Dermis blood vessel endothelial cell (primary cell): Measurements from ENCODE around the gene PCARE. TPM values are rescaled to one million over a fixed set of nuclear protein-coding genes. Genes with fewer than 3 reads are reported as not detected.
A peak's percentile ranks its signal among the peaks of the same experiment; 100 is the strongest.
"Not testable (repeated sequence)": the region's sequence is repeated elsewhere in the genome, so short reads cannot be mapped to it uniquely, and the experiment has no call there.

ENCODE experiments used
- DNase-seq: peaks from one replicate; pipeline ENCODE4 v3.0.0; 2010
- total RNA-seq: library from RNA; depleted of rRNA; stranded (reverse); fragments of >200 nt; gene quantifications from 2 replicates; pipeline ENCODE4 v1.2.3, GENCODE V29; 2014

Gene PCARE
- total RNA-seq = under 0.01 TPM in 1 of 2 replicates, not detected in the other

GRCh38 chr2:29074411-29074810 is at the start of gene PCARE:
Gene PCARE (minus strand): TSS chr2:29074523. CDS start chr2:29074261, 262 bp downstream.
- no peak for DNase-seq

DNA sequence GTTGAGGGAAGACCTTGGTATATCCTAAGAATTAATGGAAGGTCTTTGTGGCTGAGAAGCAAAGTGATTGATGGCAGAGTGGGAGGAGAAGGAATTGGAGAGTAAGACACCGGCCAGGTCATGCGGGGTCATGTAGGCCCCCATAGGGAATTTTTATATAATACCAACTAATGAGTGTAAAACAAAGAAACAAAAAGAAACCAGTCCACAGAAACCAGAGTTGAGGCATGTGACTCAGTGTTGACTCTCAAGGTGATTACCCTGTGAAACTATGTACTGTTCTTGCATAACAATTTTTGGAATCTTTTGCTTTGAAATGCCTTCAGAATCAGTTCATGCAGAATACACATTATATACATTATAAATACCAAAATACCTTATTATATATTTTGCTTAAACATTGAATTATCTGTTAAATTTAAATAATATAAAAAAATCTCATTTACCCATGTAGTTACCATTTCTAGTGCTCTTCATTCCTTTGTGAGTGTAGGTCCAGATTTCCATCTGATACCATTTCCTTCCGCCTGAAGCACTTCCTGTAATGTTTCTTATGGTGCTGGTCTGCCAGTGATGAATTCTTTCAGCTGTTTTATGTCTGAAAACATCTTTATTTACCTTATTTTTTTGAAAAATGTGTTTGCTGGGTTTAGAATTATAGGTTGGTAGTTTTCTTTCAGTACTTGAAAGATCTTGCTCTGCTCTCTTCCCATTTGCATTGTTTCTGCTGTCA is 49.5 kb upstream of the PCARE start:
- DNase-seq = peak; percentile 43

GRCh38 chr2:29120846-29121245 is 46.5 kb upstream of the PCARE start:
- DNase-seq = no peak

DNA sequence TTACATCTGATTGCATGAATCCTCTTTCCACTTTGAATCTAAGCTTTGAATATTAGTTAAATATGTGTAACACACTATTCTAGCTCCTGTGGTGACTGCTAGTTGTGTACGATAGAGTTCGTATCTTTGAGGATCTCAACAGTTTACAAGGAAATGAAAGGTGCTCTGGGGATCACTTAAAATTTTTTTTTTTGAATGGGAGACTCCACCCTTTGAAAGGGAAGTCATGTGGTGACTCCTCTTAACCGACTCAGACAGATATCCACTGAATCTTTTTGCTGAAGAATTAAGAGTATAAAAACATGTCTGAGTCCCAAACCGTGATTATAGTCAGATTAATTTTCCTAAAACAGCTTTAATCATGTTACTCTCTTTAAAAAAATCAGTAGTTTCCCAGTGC is 44.9 kb upstream of the PCARE start:
- DNase-seq = no peak

DNA sequence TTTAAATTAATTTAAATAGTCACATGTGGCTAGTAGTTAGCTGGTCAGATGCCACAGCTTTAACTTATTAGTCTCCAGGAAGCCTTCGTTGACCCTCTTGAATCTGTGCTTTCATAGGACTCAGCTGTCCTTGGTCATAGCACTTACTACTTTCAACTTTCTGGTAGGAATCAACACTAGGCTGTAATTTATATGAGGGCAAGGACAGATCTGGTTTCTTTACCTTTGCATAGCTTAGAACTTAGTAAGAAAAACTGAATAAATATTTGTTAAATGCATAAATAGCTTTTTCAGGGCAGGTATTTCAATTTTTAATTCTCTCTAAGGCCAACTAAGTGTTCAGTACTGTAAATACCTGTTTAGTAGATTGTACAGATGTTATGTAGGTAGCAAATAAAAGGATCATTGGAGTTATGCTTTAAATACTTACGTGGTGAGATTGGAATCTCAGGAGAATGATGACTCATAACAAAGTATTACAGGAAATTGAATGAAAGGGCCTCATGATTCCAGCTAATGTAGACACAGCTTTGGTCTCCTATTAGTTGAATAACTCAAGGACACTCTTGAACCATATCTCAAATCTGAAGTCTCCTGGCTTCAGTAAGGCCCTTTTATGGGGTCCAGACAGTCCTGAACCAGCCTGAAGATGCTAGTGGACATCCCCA is 43.4 kb upstream of the PCARE start:
- peak; percentile 84 for DNase-seq

DNA sequence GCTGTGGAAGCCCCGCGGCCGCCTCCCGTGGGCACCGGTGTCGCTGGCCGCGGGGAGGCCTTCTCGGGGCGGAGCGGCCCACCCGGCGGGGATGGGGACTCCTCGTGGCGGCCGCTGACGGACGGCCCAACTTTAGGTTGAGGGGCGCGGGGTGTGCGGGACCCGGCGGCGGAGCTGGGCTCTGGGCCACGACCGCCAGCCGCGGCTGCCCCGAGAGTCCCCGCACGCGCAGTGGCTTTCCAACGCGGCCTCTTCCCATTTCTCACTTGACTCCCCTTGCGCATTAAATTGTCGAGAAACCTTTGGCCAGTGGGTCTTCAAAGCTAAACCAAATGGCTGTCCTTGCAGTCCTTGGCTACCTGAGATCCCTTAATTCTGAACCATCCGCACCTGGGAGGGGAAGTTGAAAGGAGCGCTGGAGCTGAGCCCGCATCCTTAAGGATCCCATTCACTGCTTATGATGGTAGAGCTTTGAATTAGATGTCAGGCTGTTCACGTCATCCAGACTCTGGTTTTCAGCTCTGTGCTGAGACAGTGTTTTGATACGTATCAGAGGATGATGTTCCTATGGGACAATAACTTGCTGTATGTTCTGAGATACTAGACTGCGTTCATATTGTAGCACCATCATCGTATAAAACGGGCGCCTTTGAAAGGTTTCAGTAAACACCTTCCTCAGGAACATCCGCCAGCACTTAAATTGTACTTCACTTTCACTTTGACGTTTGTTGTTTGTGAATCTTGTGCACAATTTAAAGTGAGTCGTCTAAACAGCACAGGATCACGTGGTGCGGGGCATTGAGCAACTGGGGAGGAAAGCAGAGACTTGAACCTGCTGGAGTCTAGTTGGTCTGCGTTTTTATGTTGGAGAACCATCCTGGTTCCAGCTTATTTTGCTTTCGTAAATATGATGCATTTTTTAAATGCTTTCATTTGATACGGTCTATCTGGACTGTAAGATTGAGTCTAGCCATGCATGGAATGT is 41.8 kb upstream of the PCARE start:
- DNase-seq = peak; percentile 66

GRCh38 chr2:29114946-29115609 is 40.8 kb upstream of the PCARE start, which contains the start of gene CLIP4:
Gene CLIP4 (plus strand): TSS chr2:29115415. CDS start chr2:29121389, 5,974 bp downstream.
- peak; percentile 68 for DNase-seq

DNA sequence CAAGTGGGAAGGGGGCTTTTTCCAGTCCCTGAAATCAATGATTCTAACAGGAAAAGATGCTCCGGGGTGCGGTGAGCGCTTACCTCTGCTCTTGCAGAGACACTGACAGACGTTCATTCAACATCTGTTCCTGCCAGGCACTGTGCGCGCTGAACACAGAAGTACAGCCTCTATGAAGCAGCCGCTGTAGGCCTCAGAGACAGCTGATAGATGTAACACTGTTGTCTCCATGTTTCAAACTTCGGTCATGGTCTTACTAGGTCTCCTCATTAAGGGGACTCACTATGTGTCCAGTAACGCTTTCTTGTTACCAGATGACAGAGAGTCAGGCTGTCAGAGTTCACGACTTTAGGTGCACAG is 40.2 kb upstream of the PCARE start:
- DNase-seq = no peak

- DNase-seq = no peak
Observed at GRCh38 chr2:29113891-29114321, 39.6 kb upstream of the PCARE start.

DNA sequence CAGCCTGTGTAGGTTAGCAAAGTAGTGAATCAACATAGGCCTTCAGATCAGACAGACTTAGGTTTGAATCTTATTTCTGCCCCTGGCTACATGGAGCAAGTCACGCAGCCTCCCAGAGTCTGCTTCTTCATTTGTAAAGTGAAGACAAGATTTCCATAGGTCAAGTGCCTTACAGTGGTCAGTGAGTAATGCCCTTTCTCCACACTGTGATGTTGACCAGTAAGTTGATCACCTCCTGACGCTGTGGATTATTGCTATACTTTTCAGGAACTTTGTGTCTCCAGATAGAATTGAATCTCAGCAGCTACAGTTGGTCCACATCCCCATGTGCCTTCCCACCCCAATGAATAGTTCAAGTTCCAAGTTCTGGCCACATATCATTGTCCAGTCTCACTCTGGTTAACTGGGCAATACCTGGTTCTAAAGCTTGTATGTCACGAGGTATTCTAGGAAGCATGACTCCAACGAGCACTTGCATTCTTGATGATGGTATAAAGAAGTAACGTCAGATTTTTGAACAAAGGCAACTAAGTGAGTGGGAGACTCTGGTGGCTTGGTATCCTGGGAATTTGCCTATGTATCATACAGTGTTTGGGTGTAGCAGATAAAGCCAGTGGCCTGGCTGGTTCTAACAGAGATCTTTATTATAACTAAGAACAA is 38.8 kb upstream of the PCARE start:
- no peak for DNase-seq

DNA sequence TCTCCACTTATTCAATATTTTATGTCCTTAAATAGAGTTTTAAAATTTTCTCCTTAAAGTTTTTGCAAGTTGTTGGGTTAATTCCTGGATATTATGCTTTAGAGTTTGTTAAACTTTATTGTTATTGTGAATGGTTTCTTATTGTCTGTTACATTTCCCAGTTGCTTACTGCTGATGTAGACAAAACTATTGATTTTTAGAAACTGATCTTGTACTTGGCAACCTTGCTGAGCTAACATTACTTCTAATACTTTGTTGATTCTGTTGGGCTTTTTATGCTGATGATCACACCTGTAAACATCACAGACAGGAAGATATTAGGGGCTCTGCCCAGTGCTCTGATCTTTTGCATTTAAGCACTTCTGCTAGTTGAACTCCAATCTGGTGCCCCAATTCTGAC is 38.1 kb upstream of the PCARE start:
- DNase-seq = no peak

DNA sequence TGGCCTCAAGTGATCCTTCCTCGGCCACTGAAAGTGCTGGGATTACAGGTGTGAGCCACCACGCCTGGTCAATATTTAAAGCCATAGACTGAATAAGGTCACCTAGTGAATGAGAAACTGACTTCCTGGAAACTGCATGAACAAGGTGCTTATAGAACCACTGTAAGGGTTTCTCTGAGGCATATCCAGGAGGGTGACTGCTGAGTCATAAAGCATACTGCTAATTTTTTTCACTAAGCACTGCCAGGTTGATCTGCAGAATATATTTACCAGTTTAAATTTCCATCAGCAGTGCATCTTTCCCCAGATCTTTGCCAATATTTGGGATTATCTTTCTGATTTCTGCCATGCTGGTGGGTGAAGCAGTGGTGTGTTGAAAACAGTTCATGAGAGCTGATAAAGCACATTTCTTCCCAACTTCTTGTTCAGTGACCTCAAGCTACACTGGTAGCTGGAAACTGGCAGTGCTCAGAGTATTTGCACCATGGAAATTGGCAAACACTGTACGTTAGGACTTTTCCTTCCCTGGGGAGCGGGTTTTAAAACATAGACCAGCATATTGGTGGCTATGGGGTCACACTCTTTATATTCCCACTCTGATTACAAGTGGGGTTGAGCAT is 36.7 kb upstream of the PCARE start:
- DNase-seq = no peak

DNA sequence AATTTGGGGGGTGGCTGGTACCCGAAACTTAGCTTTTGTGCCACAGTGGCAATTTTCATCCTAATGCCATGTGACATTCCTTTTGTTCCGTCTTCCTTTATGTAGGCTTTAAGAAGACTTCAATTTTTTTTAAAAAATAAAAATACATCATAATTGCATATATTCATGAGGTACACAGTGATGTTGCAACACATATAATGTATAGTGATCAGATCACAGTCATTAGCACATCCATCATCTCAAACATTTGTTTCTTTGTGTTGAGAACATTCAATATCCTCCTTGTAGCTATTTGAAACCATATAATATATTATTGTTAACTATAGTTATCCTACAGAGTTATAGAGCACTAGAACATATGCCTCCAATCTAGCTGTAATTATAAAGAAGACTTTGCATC is 34.9 kb upstream of the PCARE start:
- DNase-seq = no peak

DNA sequence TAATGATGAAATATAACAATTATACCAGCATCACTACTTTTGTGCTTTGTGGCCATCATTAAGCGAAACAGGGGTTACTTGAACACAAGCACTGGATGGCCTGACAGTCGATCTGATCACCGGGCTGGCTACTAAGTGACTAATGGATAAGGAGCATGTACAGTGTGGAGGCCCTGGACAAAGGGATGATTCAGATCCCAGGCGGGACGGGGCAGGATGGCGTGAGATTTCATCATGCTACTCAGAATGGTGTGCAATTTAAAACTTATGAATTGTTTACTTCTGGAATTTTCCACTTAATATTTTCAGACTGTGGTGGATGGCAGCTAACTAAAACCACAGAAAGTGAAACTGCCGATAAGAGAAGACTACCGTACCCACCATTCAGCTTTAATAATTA is 33.9 kb upstream of the PCARE start:
- peak; percentile 60 for DNase-seq

- not testable (repeated sequence) for DNase-seq
Observed at GRCh38 chr2:29107547-29107946, 33.2 kb upstream of the PCARE start.

DNA sequence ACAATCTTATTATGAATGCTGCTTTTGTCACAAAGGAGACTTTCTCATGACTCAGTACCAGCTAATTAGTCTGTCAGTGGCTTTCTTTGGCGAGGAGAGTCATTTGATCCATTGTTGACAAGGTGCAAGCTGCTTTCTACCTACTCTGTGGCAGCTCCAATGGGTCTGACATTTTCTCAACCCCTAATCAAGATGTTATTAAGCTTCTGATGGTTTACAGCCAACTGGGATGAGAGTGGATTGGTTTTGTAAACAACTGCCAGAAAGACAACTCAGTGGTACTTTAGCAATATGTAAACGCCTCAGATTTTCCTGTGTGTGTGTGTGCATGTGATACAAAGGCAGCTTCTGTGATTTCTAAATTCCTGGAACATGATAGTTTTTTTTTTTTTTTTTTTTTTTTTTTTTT is 32.7 kb upstream of the PCARE start:
- DNase-seq = no peak

DNA sequence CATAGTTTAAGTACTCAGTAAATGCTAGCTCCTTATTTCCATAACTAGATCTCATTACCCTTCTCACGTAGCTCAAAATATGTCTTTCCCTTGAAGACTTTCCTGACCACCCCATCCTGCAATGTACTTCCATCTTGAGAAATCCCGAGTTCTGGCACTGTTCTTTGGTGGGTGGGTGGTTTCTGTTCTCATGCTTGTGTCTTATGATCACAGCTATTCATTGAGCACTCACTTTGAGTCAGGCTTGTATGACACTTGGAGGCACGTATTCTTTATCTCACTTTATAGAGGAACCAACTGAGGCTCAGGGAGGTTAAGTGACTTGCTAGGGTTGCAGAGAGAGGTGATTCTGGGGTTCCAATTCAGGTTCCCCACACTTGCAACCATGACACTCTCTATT is 31.9 kb upstream of the PCARE start:
- DNase-seq = no peak

DNA sequence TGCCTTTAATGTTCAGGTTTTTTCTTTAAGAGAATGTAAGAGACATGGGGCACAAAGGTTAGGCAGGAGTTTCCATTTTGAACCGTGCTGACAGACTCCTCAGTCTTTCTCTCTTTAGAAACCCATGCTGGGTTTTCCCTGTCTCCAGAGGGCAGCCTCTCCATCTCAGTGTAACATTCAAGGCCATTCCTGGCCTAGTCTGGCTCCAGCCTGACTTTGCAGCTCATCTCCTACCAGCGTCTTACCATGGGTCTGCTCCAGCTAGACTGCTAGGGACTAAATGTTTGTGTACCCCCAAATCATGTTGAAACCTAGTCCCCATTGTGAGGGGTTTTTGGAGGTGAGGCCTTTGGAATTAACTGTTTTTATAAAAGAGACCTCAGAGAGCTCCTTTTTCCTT is 31.1 kb upstream of the PCARE start:
- no peak for DNase-seq

- no peak for DNase-seq
Observed at GRCh38 chr2:29104688-29105087, 30.4 kb upstream of the PCARE start.

DNA sequence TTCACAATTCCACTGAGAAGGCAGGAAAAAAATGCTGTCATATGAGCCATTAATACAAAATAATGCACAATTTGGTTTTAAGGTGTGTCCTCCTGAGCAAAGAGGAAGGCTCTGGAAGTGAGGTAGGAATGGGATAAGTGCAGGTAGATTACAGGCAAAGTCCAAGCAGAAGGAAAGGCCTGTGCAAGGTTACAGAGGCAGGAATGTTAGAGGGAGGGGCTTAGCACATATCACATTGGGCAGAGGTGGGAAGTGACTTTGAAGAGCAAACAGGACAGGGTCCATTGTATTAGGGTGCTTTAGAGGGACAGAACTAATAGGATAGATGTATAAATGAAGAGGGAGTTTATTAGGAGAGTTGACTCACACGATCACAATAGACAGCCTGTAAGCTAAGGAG is 26.2 kb upstream of the PCARE start:
- no peak for DNase-seq

- DNase-seq = no peak
Observed at GRCh38 chr2:29097569-29097968, 23.2 kb upstream of the PCARE start.

DNA sequence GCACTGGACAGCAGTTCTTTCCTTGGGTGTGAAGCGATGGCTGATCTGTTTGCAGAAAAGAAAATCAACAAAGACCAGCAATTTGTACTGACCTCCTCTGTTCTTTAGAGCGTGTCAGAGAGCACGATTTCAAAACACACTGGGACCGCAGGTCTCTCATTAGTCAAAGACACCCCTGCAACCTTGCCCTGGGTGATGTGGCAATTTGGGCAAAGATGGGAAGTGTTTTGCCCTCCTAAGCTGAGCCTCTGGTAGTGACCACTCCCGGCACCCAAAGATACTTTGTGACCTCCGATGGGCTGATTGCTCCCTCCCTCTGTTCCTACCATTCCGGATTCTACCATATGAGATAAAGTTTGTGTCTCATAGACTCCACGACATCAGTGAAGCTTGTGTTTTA is 22.6 kb upstream of the PCARE start:
- DNase-seq = no peak
